ENCODE measurements around the gene TMEM254.
"Not testable (repeated sequence)": the region's sequence is repeated elsewhere in the genome, so short reads cannot be mapped to it uniquely, and the experiment has no call there.

GRCh38 chr10:80034766-80035165 is 43.7 kb upstream of the TMEM254 start:
- TF ChIP-seq, protein P1, sequence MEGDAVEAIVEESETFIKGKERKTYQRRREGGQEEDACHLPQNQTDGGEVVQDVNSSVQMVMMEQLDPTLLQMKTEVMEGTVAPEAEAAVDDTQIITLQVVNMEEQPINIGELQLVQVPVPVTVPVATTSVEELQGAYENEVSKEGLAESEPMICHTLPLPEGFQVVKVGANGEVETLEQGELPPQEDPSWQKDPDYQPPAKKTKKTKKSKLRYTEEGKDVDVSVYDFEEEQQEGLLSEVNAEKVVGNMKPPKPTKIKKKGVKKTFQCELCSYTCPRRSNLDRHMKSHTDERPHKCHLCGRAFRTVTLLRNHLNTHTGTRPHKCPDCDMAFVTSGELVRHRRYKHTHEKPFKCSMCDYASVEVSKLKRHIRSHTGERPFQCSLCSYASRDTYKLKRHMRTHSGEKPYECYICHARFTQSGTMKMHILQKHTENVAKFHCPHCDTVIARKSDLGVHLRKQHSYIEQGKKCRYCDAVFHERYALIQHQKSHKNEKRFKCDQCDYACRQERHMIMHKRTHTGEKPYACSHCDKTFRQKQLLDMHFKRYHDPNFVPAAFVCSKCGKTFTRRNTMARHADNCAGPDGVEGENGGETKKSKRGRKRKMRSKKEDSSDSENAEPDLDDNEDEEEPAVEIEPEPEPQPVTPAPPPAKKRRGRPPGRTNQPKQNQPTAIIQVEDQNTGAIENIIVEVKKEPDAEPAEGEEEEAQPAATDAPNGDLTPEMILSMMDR (IDR thresholded peaks at IDR 0.05 in 2 of 3, conservative IDR thresholded peaks at IDR 0.05 in 1 of 3; ENCODE audit: insufficient read depth in 2 of 3, low read depth in 1 of 3, low read length in 3 of 3), result not testable (repeated sequence)
- TF ChIP-seq, protein P2, sequence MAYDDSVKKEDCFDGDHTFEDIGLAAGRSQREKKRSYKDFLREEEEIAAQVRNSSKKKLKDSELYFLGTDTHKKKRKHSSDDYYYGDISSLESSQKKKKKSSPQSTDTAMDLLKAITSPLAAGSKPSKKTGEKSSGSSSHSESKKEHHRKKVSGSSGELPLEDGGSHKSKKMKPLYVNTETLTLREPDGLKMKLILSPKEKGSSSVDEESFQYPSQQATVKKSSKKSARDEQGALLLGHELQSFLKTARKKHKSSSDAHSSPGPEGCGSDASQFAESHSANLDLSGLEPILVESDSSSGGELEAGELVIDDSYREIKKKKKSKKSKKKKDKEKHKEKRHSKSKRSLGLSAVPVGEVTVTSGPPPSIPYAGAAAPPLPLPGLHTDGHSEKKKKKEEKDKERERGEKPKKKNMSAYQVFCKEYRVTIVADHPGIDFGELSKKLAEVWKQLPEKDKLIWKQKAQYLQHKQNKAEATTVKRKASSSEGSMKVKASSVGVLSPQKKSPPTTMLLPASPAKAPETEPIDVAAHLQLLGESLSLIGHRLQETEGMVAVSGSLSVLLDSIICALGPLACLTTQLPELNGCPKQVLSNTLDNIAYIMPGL (CRISPR knock-in tag; IDR thresholded peaks at IDR 0.05), result not testable (repeated sequence)
- not testable (repeated sequence) for TF ChIP-seq THRAP3 (IDR thresholded peaks at IDR 0.05; ENCODE audit: borderline replicate concordance); NFE2L1 (tag; IDR thresholded peaks at IDR 0.05; ENCODE audit: borderline replicate concordance, low read depth); RAD21 (CRISPR knock-in tag; conservative IDR thresholded peaks at IDR 0.05 in 1 of 2, IDR thresholded peaks at IDR 0.05 in 1 of 2)
